Measurements from ENCODE around the gene MESP2. TPM values are rescaled to one million over a fixed set of nuclear protein-coding genes. Genes with fewer than 3 reads are reported as not detected.

Gene MESP2
- total and polyA plus RNA-seq, 2 of the 13 experiments (the other 11 are each of a cell fraction or from before 2014, with no cell fraction given) = not detected

GRCh38 chr15:89814112-89814742 lies 38.1 kb downstream of the MESP2 start (continued):
- TF ChIP-seq, protein P1, sequence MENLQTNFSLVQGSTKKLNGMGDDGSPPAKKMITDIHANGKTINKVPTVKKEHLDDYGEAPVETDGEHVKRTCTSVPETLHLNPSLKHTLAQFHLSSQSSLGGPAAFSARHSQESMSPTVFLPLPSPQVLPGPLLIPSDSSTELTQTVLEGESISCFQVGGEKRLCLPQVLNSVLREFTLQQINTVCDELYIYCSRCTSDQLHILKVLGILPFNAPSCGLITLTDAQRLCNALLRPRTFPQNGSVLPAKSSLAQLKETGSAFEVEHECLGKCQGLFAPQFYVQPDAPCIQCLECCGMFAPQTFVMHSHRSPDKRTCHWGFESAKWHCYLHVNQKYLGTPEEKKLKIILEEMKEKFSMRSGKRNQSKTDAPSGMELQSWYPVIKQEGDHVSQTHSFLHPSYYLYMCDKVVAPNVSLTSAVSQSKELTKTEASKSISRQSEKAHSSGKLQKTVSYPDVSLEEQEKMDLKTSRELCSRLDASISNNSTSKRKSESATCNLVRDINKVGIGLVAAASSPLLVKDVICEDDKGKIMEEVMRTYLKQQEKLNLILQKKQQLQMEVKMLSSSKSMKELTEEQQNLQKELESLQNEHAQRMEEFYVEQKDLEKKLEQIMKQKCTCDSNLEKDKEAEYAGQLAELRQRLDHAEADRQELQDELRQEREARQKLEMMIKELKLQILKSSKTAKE (CRISPR knock-in tag; IDR thresholded peaks at IDR 0.05; ENCODE audit: borderline replicate concordance) = no peak
- TF ChIP-seq, protein P2, sequence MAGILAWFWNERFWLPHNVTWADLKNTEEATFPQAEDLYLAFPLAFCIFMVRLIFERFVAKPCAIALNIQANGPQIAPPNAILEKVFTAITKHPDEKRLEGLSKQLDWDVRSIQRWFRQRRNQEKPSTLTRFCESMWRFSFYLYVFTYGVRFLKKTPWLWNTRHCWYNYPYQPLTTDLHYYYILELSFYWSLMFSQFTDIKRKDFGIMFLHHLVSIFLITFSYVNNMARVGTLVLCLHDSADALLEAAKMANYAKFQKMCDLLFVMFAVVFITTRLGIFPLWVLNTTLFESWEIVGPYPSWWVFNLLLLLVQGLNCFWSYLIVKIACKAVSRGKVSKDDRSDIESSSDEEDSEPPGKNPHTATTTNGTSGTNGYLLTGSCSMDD (CRISPR knock-in tag; IDR thresholded peaks at IDR 0.05) = no peak

- intact Hi-C loops (cut with micrococcal nuclease; ENCODE audit: unreplicated experiment) (no loop called here), in situ Hi-C loops (cut with HindIII; ENCODE audit: extremely low pct_ligation_motif_present, low pct_unique_long_range_greater_than_20kb) (no loop called here)
- Histone ChIP-seq H3K9me3 (ENCODE audit: low read length) (no peaks in the 10 kb centered on the region), H3K4me1 (ENCODE audit: insufficient read depth, low read length) (peaks cover 64% of the 10 kb centered on the region), H3K4me3 (replicated peaks in 1 of 3; ENCODE audit: insufficient read depth in 1 of 3, low read depth in 2 of 3, low read length in 3 of 3) (no peak overlapping the region), H4K20me1 (ENCODE audit: insufficient read depth, low read length) (no peaks in the 10 kb centered on the region), H3K9ac (ENCODE audit: insufficient read depth, low read depth, low read length) (no peak overlapping the region), H3K27me3 (ENCODE audit: control insufficient read depth in 1 of 2, insufficient read depth in 2 of 2, low read length in 2 of 2) (peaks cover 0 to 1% of the 10 kb centered on the region in 2 experiments; a peak in 1 of 5 replicates), H2AFZ (ENCODE audit: low read length) (no peak overlapping the region), H3K27ac (ENCODE audit: extremely low read length, insufficient read depth, low read length) (no peak overlapping the region), H3K36me3 (replicated peaks in 1 of 2; ENCODE audit: control insufficient read depth in 1 of 2, insufficient read depth in 2 of 2, low read length in 2 of 2) (no peaks in the 10 kb centered on the region), H3K79me2 (ENCODE audit: insufficient read depth, low read length) (peaks cover 22% of the 10 kb centered on the region), H3K4me2 (ENCODE audit: low read depth, low read length) (no peak overlapping the region)
- ATAC-seq = no peak
- WGBS (ENCODE audit: low lambda C conversion rate) = 80% methylated on average over 3 of the region's 3 CpGs
- POLR2A ChIA-PET = interaction anchor here (1.7 to 1.8 kb wide), 2 partner anchors 10 to 32 kb away, joined by 5 to 14 read pairs; no protein-coding TSS in a partner anchor
- CTCF ChIA-PET (ENCODE audit: low intra/inter-chr PET ratio, low total read pairs) = no interaction called here
- FAIRE-seq = no peak
- no TSS peak for BruUV-seq (replicated peaks)
- TF ChIP-seq ZBTB1 (CRISPR knock-in tag; IDR thresholded peaks at IDR 0.05; ENCODE audit: borderline replicate concordance) (no peak), ZNF543 (CRISPR knock-in tag; IDR thresholded peaks at IDR 0.05) (peak; percentile 84)
- no peak for DNase-seq (ENCODE audit: low spot score)
Observed at GRCh38 chr15:89815769-89816168, 39.6 kb downstream of the MESP2 start.
